ENCODE measurements around the gene PRPH. TPM values are rescaled to one million over a fixed set of nuclear protein-coding genes. Genes with fewer than 3 reads are reported as not detected.

The PRPH gene
- 0.16 TPM in 1 of 2 replicates, not detected in the other for total RNA-seq

DNA sequence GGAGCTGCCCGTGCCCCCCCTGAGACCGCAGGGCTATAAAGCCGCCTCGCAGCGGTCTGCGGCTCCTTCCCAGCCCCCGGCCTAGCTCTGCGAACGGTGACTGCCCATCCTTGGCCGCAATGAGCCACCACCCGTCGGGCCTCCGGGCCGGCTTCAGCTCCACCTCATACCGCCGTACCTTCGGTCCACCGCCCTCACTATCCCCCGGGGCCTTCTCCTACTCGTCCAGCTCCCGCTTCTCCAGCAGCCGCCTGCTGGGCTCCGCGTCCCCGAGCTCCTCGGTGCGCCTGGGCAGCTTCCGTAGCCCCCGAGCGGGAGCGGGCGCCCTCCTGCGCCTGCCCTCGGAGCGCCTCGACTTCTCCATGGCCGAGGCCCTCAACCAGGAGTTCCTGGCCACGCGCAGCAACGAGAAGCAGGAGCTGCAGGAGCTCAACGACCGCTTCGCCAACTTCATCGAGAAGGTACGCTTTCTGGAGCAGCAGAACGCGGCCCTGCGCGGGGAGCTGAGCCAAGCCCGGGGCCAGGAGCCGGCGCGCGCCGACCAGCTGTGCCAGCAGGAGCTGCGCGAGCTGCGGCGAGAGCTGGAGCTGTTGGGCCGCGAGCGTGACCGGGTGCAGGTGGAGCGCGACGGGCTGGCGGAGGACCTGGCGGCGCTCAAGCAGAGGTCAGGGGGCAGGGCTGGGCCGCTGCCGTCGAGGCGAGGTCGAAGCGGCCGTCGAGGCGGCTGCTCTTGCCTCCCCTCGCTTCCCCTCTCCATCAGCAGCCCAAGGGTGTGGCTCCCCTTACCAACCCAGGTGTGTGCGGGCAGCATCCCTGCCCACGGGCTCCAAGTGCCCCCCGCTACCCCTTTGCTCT lies at the start of gene PRPH:
PRPH (plus strand) TSS at position 66 of the 855 bp plus-strand sequence; CDS start at position 120, 54 bp downstream.

DNA sequence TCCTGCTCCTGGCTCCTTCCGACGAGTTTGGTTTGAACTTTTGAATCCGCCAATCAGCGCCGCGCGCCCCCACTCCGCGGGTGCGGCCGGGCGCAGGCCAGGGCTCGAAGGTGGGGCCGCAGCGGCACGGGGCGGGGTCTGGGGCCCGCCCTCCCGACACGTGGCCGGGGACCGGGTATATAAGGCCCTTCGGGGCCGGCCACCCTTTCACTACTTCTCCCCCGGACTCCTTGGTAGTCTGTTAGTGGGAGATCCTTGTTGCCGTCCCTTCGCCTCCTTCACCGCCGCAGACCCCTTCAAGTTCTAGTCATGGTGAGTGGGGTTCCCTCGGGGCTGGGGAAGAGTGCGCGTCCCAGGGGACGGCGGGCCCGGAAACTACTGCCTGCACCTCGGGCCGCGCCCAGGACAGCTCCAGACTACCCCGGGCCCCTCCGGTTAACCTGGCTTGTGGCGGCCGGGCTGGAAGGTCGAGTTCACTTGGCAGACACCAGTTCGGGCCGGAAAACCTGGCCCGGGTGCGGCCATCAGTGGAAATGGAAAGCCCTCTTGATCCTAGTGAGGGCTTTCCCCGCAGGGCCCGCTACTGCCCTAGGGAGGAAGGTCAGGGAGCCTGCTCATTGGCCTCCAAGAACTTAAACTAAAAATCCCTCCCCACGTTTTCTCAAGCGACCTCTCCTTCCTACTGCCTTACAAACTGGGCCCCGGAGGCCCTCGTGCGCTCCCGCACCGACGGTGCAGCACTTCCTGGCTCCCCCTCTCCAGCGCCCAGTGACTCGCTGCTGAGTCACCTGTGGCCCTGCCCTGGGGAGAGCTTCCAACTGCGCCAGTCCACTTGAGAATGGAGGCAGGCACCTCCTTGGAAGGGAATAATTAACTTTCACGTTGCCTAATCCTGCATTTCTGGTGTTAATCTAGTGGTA lies 29.8 kb upstream of the PRPH start, which contains the start of gene TUBA1C:
TUBA1C (plus strand) TSS at position 210 of the 920 bp plus-strand sequence; CDS start at position 310, 100 bp downstream.

GRCh38 chr12:49322708-49323523 lies 28.0 kb downstream of the PRPH start, which contains the start of gene TROAP:
Gene TROAP (plus strand): TSS chr12:49323255. CDS start chr12:49323609, 354 bp downstream.

DNA sequence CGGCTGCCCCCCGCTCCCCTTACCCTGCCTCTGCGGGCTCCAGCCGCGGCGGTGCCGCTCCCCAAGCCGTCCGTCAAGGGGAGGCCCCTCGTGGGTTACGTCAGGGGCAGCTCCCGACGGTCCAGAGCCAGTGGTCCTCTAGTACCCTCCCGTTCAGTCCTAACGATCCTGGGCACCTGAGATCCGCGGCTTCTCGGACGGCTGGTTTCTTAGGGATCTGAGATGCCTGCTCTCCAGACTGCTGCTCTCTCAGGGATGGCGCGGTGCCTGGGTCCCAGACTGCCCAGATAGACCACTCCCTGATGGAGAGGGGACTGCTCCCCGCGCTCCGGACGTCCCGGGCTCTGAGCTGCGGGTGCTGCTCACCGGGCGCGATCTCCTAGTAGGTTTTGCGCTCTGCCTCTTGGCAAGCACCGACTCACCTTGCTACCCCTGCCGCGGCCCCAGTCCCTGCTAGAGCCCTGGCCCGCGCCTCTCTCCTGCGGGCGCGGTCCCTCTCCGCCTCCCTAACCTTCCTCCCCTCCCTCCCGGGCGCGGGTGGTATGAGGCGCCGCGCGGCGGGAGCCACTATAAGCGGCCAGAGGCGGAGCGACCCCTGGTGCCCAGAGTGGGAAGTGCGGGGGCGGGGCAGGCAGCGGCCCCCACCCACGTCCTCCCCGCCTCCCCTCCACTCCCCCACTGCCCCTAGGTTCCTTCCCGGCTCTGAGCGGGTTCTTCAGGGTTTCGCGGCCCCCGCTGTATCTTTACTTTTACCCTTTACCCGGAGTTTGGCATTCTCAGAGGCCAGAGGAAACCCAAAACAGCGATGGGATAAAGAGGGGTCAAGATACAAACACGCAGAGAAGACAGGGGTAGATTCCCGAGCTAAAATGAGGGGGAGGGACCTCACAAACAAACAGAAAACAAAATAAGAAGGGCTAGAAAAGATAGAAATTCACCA lies 42.0 kb downstream of the PRPH start, which contains the start of gene C1QL4:
C1QL4 (minus strand) TSS at position 544 of the 940 bp plus-strand sequence. CDS start 711 bp downstream, outside the sequence.

DNA sequence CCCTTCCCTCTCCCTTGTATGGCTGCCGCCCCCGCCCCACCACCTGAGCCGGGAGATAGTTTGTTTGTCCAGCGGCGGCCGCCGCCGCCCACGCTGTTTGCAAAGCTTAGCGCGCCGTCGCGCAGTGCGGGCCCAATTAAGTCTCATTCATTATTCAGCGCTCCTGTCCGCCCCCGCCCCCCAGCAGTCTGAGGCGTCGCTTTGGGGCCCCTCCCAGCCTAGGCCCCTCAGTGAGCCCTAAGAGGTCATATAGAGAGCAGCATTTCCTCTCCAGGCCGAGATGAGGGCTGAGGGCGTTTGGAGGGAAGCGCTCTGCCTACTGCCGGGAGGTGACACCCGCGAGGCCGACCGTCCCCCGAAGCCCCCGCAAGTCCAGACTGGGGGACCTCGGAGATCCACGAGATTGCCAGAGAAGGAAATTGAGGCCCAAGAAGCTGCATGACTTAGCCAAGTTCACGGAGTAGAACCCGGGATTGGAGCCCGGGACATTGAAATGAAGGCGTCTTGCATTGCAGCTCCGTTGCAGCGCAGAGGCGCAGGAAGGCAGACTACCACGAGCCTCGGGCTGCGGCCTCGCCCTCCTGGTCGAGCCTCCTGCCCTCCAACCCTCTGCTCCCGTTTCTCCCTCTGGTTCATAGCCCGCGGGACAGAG lies 51.8 kb downstream of the PRPH start, which contains the start of gene DNAJC22:
DNAJC22 (plus strand) TSS at position 230 of the 652 bp plus-strand sequence. CDS start 1,985 bp downstream, outside the sequence.

Other genes with a start within 250 kb of the PRPH start
- 18.2 and 18.6 TPM in 2 replicates for gene KMT2D, start 234.4 kb upstream of the PRPH start, total RNA-seq
- gene RHEBL1, start 225.2 kb upstream of the PRPH start, total RNA-seq = 2.1 and 3.9 TPM in 2 replicates
- gene DHH, start 200.3 kb upstream of the PRPH start, total RNA-seq = not detected in 2 replicates
- 10.8 and 25.9 TPM in 2 replicates for gene LMBR1L, start 184.3 kb upstream of the PRPH start, total RNA-seq
- 1,252 and 3,423 TPM in 2 replicates for gene TUBA1B, start 163.8 kb upstream of the PRPH start, total RNA-seq
- gene TUBA1A, start 106.1 kb upstream of the PRPH start, total RNA-seq = 80.7 and 95.5 TPM in 2 replicates
- gene TUBA1C, start 30.1 kb upstream of the PRPH start, total RNA-seq = 721 and 1,538 TPM in 2 replicates
- gene TROAP, start 28.1 kb downstream of the PRPH start, total RNA-seq = 6.7 and 23.1 TPM in 2 replicates
- 0.38 TPM in 1 of 2 replicates, not detected in the other for gene C1QL4, start 42.0 kb downstream of the PRPH start, total RNA-seq
- gene DNAJC22, start 51.7 kb downstream of the PRPH start, total RNA-seq = 0.11 TPM in 1 of 2 replicates, not detected in the other
- 24.4 and 31.1 TPM in 2 replicates for gene SPATS2, start 72.3 kb downstream of the PRPH start, total RNA-seq
- 0.39 TPM in 1 of 2 replicates, not detected in the other for gene KCNH3, start 243.9 kb downstream of the PRPH start, total RNA-seq